Endothelial cell of umbilical vein (primary cell): Measurements from ENCODE around the gene ZMYM4.

Experiments
- EZH2 ChIP-seq: IDR thresholded peaks from 2 replicates; pipeline ENCODE4 v1.6.1; 2012; ENCODE audit warnings: borderline replicate concordance, low read depth, mild to moderate bottlenecking, moderate library complexity, low read length, inconsistent platforms; ENCODE audit not compliant: severe bottlenecking
- FOS ChIP-seq: IDR thresholded peaks from 2 replicates; pipeline ENCODE4 v1.6.1; 2011; ENCODE audit warnings: mild to moderate bottlenecking, low read length, moderate library complexity, borderline replicate concordance; ENCODE audit not compliant: insufficient read depth
- GATA2 ChIP-seq: IDR thresholded peaks from 2 replicates; pipeline ENCODE4 v1.7.0; 2011; ENCODE audit warnings: low read depth, mild to moderate bottlenecking, moderate library complexity, mixed read lengths, low read length; ENCODE audit not compliant: insufficient read length, insufficient read depth
- JUN ChIP-seq: IDR thresholded peaks from 2 replicates; pipeline ENCODE4 v1.6.1; 2011; ENCODE audit warnings: borderline replicate concordance, low read depth; ENCODE audit not compliant: insufficient read length, insufficient read depth
- MYC ChIP-seq: IDR thresholded peaks from one replicate; pipeline ENCODE4 v1.6.1; 2011; ENCODE audit warnings: mild to moderate bottlenecking, low read depth, low read length
- POLR2A ChIP-seq: IDR thresholded peaks from 2 replicates; pipeline ENCODE4 v1.6.1; 2012; ENCODE audit warnings: low read depth, mild to moderate bottlenecking, control low read depth, low read length
- POLR2AphosphoS5 ChIP-seq: IDR thresholded peaks from 2 replicates; pipeline ENCODE4 v1.6.1; 2012; ENCODE audit warnings: low read depth, mild to moderate bottlenecking, control low read depth, low read length, moderate library complexity; ENCODE audit not compliant: insufficient read depth
- TF ChIP-seq, protein P1 (sequence below), 2 donors: IDR thresholded peaks; 1 replicate in 1 of 2; 2 replicates in 1 of 2; pipeline ENCODE4 v1.5.1; 2011; ENCODE audit warnings: low read length in 2 of 2, mild to moderate bottlenecking in 2 of 2, moderate library complexity in 2 of 2, control low read depth in 1 of 2, inconsistent platforms in 1 of 2, low read depth in 1 of 2; ENCODE audit not compliant: insufficient read depth in 1 of 2; ENCODE audit errors: extremely low read depth in 1 of 2
- TF ChIP-seq, protein P2 (sequence below): IDR thresholded peaks from 2 replicates; pipeline ENCODE4 v1.6.1; 2011; ENCODE audit not compliant: insufficient read depth, insufficient read length

DNA sequence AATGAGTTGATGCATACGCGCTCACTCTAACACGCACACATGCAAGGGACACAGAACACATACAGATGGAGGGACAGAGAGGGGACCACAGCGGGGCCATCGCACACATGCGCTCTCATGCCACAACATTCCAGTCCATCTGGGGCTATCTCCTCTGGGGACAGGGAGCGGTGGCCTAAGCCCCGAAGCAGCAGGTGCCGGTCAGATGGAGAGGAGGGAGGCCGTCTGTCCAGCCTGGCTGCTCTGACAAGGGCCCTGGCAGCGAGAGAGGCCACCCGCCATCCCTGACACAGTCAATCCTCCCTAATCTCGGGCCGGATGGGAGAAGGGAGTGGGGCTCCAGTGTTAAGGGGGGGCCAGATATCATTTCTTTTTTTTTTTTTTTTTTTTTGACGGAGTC, 165.2 kb downstream of the ZMYM4 start:
- TF ChIP-seq POLR2A: no peak
- TF ChIP-seq, protein P1, sequence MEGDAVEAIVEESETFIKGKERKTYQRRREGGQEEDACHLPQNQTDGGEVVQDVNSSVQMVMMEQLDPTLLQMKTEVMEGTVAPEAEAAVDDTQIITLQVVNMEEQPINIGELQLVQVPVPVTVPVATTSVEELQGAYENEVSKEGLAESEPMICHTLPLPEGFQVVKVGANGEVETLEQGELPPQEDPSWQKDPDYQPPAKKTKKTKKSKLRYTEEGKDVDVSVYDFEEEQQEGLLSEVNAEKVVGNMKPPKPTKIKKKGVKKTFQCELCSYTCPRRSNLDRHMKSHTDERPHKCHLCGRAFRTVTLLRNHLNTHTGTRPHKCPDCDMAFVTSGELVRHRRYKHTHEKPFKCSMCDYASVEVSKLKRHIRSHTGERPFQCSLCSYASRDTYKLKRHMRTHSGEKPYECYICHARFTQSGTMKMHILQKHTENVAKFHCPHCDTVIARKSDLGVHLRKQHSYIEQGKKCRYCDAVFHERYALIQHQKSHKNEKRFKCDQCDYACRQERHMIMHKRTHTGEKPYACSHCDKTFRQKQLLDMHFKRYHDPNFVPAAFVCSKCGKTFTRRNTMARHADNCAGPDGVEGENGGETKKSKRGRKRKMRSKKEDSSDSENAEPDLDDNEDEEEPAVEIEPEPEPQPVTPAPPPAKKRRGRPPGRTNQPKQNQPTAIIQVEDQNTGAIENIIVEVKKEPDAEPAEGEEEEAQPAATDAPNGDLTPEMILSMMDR (IDR thresholded peaks at IDR 0.05; ENCODE audit: extremely low read depth in 1 of 2, insufficient read depth in 1 of 2, low read depth in 1 of 2, low read length in 2 of 2): no peak
- TF ChIP-seq EZH2: no peak
- TF ChIP-seq GATA2: no peak
- TF ChIP-seq JUN: no peak
- no peak for TF ChIP-seq FOS
- TF ChIP-seq, protein P2, sequence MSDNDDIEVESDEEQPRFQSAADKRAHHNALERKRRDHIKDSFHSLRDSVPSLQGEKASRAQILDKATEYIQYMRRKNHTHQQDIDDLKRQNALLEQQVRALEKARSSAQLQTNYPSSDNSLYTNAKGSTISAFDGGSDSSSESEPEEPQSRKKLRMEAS: no peak
- TF ChIP-seq POLR2AphosphoS5: no peak
- TF ChIP-seq MYC: no peak
